Stimulated activated CD4-positive, alpha-beta T cell treated with anti-CD3 and anti-CD28 coated beads, Interleukin-15, amount 100 ng/mL, for 1 hour (primary cell): ENCODE results near the gene PRAF2.
A peak's percentile ranks its signal among the peaks of the same experiment; 100 is the strongest.

Source experiments
- DNase-seq, 2 donors: peaks; one replicate each; pipeline ENCODE4 v3.0.0-alpha.2; 2020; ENCODE audit warnings: low read depth in 1 of 2, low spot score in 1 of 2

Gene PRAF2

DNA sequence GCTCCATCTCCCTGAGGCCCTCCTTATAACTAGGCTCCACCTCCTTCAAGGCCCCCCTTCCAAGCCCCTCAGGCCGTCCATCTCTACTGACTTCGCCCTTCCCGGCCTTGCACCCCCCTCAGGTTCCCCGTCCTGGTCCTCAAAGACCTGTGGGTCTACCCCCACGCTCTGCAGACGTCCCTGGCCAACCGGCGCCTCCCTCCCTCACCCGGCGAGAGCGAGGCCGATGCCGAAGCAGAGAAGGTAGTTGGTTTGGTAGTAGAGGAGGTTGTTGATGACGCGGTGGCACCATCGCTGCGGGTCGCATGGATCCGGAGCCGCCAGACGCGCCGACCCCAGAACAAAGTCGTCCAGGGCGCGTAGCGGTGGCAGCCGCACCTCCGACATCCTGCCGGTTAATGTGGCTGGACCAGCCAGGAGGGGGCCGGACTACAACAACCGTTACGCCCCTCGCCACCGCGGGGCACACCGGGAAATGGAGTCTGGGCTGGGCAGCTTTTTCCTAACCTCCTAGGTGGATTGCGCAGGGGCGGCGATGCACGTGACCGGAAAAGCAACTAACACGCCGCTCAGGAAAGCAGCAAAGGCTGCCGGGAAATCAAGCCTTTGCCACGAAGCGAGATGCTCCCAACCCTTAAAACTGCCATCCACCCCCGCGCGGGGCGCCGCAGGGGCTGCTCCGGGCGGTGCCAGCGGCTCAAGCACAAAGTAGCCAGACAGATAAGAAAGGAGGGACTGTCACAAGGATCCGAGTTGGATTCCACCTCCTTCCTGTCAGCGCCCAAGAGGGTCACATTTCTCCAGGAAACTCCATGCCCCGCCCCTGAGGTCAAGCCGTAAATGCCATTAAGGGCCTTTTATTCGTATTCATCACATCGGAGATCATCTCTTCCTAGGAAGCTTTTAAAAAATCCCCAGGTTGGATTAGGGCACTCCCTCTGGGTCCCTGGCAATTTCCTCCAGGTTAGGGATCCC, at the start of gene PRAF2:
TSS of gene PRAF2 (minus strand) at position 402 of the 975 bp plus-strand sequence. CDS start at position 387, 15 bp downstream.
- peak; percentile 75 to 79 for DNase-seq

DNA sequence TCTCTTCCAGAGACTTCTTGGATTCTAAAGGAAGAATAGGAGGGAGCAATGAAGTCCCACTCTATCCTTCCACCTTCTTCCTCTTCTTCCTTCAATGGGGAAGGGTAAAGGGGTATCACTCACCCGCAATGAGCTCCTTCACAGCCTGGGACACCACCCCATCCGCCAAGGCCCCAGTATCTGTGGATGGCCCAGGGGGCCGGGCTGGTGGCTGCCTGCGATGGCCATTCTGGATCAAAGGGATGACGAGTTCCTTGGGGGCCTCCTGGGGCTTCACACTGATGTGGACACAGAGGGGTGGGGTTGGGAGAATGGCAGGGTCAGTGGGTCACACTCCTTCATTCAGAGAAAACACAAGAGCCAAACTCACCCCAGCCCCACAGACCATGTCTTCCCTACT, 48.7 kb upstream of the PRAF2 start:
- DNase-seq, result no peak

- no peak for DNase-seq
These were observed 46.3 kb upstream of the PRAF2 start for GRCh38 chrX:49120091-49120490.

DNA sequence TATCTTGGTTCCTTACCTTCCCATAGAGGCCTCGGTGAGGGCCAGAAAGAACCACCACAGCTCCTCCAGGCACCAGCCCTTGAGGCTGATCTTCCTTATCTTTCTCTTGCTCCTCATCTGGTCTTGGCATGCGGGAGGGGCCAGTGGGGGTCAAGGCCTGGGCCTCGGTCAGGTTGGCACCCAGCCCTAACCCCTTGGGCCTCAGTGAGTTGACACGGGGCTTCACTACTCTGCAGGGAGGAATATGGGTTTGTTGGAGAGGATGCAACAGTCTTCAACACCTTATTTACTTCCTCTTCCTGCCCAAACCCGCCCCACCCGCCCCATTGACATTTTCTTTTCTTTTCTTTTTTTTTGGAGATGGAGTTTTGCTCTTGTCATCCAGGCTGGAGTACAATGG, 43.8 kb upstream of the PRAF2 start:
- DNase-seq, result no peak

DNA sequence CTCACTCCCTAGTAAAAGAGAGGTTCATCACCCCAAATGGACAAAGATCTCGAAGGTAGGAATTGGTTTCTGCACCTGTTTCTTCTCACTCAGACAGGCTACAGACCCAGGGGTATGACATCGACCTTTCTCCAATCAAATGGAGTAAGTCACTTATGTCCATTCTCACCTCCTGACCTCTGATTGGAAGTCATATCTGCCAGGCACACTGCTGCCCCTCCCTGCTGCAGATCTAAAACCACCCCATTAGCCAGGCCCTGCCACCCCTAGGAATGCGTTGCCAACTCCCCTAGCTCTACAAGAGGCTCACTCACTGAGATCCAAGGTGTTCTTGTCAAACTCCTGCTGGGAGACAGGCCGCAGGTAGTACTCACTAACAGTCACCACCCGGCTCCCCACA, 42.9 kb upstream of the PRAF2 start:
- DNase-seq, result no peak

DNA sequence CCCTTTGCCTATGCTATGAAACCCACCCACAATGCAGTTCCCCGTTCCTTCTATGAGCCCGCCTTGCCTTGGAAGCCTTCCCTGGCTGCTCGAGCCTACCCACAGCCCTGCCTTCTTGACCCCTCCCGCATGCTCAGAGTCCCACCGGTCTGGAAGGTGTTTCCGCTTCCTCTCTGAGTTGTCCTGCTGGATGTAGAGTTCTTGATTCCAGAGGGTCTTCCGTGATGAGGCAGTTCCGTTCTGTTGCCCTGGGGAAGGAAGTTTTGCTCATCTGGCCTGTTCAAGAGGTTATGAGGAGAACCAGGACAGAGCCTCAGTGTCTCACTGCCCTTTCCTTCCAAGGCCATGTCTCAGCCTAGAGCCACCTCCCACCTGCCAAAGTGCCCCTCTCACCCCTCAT, 42.3 kb upstream of the PRAF2 start:
- no peak for DNase-seq

GRCh38 chrX:49111791-49112190, 38.0 kb upstream of the PRAF2 start:
- no peak for DNase-seq

DNA sequence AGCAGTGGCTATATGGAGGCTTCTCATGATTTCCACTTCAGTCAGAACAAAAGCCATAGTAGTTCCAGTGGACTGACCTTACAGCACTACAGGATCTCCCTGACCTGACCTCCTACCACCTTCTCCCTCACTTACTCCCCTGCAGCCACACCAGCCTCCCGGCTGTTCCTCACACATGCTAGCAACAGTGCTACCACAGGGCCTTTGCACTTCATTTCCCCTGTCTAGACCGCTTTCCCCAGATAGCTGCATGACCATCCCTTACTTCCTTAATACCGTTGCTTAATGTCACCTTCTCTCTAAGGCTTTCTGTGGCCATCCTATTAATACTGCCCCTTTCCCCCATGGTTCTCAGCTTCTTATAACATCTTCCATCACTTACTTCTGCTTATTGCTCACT, 36.6 kb upstream of the PRAF2 start:
- no peak for DNase-seq

DNA sequence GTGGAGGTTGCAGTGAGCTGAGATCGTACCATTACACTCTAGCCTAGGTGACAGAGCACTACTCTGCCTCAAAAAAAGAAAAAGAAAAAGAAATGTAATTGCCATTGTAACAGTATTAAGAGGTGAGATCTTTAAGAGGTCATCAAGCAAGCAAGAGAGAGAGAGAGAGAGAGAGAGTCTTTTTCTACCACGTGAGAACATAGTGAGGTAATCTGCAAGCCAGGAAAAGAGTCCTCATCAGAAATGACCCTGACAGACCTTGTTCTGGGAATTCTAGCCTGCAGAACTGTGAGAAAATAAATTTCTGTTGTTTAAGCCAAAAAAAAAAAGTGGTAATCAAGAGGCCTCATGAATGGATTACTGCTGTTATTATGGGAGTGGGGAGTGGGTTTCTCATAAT, 34.8 kb upstream of the PRAF2 start:
- DNase-seq, result no peak

DNA sequence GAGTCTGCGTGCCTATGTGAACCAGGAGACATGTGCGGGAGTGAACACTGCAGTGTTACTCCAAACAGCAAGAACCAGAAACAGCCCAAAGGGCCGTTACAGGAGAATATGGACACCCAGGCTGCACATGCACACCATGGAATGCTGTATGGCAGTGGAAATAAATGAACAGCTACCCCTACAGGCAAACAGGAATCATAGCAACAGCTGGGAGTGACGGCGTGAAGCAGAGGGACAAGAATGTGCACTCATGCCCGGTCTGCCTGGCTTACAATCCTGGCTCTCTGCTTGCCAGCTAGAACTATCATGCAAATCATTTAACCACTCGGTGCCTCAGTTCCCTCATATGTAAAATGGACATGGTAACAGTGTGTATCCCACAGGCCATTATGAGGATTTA, 33.1 kb upstream of the PRAF2 start:
- DNase-seq, result no peak

GRCh38 chrX:49106296-49106695, 32.5 kb upstream of the PRAF2 start:
- no peak for DNase-seq

DNA sequence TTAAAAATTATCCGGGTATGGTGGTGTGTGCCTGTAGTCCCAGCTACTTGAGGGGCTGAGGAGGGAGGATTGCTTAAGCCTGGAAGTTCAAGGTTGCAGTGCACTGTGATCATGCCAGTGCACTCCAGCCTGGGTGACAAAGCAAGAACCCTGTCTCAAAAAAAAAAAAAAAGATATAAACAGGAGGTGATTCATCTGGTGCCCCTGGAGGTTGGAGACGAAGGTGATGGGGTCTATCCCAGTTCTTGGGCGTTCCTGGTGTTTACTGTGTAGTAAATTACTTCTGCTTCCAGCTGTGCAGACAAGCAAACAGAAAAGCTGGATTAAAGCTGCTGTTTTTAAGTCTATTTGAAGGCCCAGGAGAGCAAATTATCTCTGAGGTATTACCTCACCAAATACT, 29.8 kb upstream of the PRAF2 start:
- no peak for DNase-seq

DNA sequence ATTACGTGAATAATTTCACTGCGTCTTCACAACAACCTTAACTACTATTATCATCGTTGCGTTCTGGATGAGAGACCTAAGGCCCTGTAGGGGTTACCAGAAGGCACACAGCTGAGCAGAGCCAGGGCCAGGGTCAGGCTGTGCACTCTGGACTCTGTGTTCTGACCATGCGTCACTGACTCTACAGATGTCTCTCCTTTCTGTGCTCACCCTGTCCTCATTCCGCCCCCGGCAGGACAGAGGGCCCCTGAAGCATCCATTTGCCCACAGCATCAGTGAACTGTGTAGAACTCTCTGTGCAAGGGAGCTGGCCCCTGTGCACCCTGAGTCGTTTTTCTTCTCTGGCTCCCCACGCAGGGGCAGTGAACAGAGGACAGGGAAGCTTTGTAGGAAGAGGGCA, 28.4 kb upstream of the PRAF2 start:
- DNase-seq, result no peak

GRCh38 chrX:49101629-49101984, 27.8 kb upstream of the PRAF2 start:
- no peak for DNase-seq

- DNase-seq, result peak; percentile 76 to 79
These were observed 27.2 kb upstream of the PRAF2 start for GRCh38 chrX:49100704-49101628.

- DNase-seq, result no peak
These were observed 22.6 kb upstream of the PRAF2 start for GRCh38 chrX:49096419-49096818.

DNA sequence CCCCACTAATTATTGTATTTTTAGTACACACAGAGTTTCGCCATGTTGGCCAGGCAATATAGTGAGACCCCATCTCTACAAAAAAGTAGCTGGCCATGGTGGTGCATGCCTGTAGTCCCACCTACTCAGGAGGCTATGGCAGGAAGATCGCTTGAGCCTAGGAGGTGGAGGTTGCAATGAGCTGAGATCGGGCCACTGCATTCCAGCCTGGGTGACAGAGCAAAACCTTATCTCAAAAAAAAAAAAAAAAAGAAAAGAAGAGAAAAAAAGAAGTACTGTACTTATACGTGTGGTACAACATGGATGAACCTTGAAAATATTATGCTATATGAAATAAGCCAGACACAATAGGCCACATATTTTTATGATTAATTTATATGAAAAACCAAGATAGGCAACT, 15.8 kb upstream of the PRAF2 start:
- DNase-seq, result no peak

- no peak for DNase-seq
These were observed 8.6 kb upstream of the PRAF2 start for GRCh38 chrX:49082271-49082871.

- peak; percentile 44 to 51 for DNase-seq
These were observed 6.0 kb upstream of the PRAF2 start, which contains the start of gene WDR45 for GRCh38 chrX:49079489-49080428. WDR45 (minus strand) TSS chrX:49079887; CDS start chrX:49078095, 1,792 bp downstream.

DNA sequence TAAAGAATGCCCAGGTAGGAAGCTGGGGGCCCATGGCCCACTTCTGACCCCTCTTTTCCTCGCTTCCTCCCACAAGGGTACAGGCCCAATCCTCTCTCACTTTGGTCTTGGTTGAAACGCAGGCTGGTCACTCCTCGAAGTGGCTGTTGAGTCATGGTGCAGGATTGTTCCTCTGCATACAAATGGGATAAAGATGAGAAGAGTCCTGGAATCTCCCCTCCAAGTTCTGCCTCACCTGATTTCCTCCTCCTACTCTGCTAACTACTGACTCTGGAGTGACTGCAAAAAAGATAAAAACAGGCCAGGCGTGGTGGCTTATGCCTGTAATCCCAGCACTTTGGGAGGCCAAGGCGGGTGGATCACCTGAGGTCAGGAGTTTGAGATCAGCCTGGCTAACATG, 4.1 kb upstream of the PRAF2 start:
- no peak for DNase-seq
